ENCODE data around the gene PACS1.
"Not testable (repeated sequence)": the region's sequence is repeated elsewhere in the genome, so short reads cannot be mapped to it uniquely, and the experiment has no call there.

The PACS1 gene

GRCh38 chr11:66082946-66083698 is 13.1 kb downstream of the PACS1 start:
- TF ChIP-seq, protein P1, sequence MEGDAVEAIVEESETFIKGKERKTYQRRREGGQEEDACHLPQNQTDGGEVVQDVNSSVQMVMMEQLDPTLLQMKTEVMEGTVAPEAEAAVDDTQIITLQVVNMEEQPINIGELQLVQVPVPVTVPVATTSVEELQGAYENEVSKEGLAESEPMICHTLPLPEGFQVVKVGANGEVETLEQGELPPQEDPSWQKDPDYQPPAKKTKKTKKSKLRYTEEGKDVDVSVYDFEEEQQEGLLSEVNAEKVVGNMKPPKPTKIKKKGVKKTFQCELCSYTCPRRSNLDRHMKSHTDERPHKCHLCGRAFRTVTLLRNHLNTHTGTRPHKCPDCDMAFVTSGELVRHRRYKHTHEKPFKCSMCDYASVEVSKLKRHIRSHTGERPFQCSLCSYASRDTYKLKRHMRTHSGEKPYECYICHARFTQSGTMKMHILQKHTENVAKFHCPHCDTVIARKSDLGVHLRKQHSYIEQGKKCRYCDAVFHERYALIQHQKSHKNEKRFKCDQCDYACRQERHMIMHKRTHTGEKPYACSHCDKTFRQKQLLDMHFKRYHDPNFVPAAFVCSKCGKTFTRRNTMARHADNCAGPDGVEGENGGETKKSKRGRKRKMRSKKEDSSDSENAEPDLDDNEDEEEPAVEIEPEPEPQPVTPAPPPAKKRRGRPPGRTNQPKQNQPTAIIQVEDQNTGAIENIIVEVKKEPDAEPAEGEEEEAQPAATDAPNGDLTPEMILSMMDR (IDR thresholded peaks at IDR 0.05; ENCODE audit: borderline replicate concordance, control extremely low read depth, extremely low read depth, insufficient read depth, missing control alignments), result no peak
- DNase-seq (ENCODE audit: low spot score), result no peak
- in situ Hi-C loops (cut with MboI; ENCODE audit: low sequenced_read_pairs, unreplicated experiment), result no loop called here

GRCh38 chr11:66083767-66084166 is 13.7 kb downstream of the PACS1 start:
- DNase-seq (ENCODE audit: low spot score), result no peak
- in situ Hi-C loops (cut with MboI; ENCODE audit: low sequenced_read_pairs, unreplicated experiment), result no loop called here
- TF ChIP-seq, protein P1 (IDR thresholded peaks at IDR 0.05; ENCODE audit: borderline replicate concordance, control extremely low read depth, extremely low read depth, insufficient read depth, missing control alignments), result no peak

DNA sequence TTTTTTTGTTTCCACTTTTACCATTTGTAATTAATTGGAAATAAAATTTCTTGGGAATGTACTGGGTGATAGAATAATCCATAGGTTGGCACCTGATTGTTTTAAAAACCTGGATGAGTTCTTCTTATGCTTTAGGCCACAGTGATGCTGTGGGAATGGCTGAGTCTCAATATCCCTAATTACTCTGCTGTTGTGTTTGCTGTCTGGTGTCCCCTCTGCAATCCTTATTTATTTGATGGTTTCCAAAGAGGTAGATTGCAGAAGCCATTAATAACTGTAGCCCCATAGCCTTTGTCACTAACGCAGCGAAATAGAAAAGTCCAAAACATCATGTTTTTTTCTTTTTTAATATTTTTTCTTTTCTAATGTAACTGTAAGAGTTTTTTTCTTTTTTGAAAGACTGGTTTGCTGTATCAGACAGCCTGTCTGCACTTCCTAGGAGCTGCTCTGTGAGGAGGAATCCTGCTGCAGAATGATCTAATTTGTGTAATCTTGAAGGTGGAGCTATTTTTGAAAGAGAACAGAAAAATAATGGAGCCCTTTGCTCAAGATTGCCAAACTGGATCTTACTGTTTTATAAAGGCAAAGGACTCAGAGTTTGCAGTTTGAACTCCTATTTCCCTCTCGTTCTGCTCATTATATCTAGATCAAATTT is 14.9 kb downstream of the PACS1 start:
- in situ Hi-C loops (cut with MboI; ENCODE audit: low sequenced_read_pairs, unreplicated experiment), result no loop called here
- TF ChIP-seq, protein P1 (IDR thresholded peaks at IDR 0.05; ENCODE audit: borderline replicate concordance, control extremely low read depth, extremely low read depth, insufficient read depth, missing control alignments), result no peak

DNA sequence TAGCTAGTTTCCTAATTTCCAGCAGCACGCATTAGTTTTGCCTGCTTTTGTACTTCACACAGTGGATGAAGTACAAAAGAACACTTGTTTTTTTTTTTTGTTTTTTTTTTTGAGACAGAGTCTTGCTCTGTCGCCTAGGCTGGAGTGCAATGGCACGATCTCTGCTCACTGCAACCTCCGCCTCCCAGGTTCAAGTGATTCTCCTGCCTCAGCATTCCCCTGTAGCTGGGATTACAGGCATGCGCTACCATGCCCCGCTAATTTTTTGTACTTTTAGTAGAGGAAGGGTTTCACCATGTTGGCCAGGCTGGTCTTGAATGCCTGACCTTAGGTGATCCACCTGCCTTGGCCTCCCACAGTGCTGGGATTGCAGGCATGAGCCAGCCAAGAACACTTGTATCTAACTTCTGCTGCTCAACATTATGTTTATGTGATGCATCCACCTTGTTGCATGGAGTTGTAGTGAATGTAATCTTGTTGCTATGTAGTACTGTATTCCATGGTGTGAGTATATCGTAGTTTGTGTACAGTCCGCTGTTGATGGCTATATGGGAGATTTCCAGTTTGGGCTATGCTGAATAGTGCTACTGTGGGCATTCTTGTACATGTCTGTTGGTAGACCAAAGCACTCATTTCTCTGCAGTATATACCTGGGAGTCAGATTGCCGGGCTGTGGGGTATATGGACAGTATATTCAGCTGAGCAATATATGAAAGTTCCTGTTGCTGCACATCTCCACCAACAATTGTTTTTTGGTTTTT is 17.3 kb downstream of the PACS1 start:
- in situ Hi-C loops (cut with MboI; ENCODE audit: low sequenced_read_pairs, unreplicated experiment), result no loop called here
- TF ChIP-seq, protein P1 (IDR thresholded peaks at IDR 0.05; ENCODE audit: borderline replicate concordance, control extremely low read depth, extremely low read depth, insufficient read depth, missing control alignments), result no peak
- DNase-seq (ENCODE audit: low spot score), result no peak

More for the DNA sequence above, 14.9 kb downstream of the PACS1 start:
- DNase-seq (ENCODE audit: low spot score), result no peak

DNA sequence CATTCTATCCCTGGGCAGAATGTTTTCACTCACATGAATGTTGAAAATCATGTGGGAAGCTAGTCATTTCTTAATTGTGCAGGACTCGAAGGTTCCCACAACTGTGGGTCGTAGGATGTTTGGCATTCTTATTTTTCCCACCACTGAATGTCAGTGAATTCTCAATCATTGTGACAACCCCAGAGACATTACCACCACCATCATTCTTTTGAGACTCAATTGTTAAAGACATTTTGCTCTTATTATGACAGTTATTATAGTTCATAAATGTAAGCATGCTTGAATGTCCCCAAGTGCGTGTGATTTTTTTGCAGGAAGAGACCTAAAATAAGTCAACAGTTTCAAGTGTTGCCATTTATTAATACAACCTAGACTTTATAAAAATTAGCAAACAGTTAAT is 19.0 kb downstream of the PACS1 start:
- in situ Hi-C loops (cut with MboI; ENCODE audit: low sequenced_read_pairs, unreplicated experiment), result no loop called here
- no peak for DNase-seq (ENCODE audit: low spot score)

GRCh38 chr11:66090288-66090687 is 20.2 kb downstream of the PACS1 start:
- no peak for DNase-seq (ENCODE audit: low spot score)
- TF ChIP-seq, protein P1 (IDR thresholded peaks at IDR 0.05; ENCODE audit: borderline replicate concordance, control extremely low read depth, extremely low read depth, insufficient read depth, missing control alignments), result no peak
- in situ Hi-C loops (cut with MboI; ENCODE audit: low sequenced_read_pairs, unreplicated experiment), result no loop called here

More for the DNA sequence above, 19.0 kb downstream of the PACS1 start:
- TF ChIP-seq, protein P1 (IDR thresholded peaks at IDR 0.05; ENCODE audit: borderline replicate concordance, control extremely low read depth, extremely low read depth, insufficient read depth, missing control alignments), result no peak

- DNase-seq (ENCODE audit: low spot score); in situ Hi-C loops (cut with MboI; ENCODE audit: low sequenced_read_pairs, unreplicated experiment): not testable (repeated sequence)
These were observed 22.1 kb downstream of the PACS1 start for GRCh38 chr11:66092125-66092524.

- DNase-seq (ENCODE audit: low spot score); in situ Hi-C loops (cut with MboI; ENCODE audit: low sequenced_read_pairs, unreplicated experiment): not testable (repeated sequence)
These were observed 29.7 kb downstream of the PACS1 start for GRCh38 chr11:66099746-66100145.

Measured in GM13976 (cell line).